ENCODE measurements around the gene NEK3. TPM values are rescaled to one million over a fixed set of nuclear protein-coding genes. Genes with fewer than 3 reads are reported as not detected.

The NEK3 gene
- total and polyA plus RNA-seq, 7 donors, result 8.7 to 26.5 (median 21.0) TPM

DNA sequence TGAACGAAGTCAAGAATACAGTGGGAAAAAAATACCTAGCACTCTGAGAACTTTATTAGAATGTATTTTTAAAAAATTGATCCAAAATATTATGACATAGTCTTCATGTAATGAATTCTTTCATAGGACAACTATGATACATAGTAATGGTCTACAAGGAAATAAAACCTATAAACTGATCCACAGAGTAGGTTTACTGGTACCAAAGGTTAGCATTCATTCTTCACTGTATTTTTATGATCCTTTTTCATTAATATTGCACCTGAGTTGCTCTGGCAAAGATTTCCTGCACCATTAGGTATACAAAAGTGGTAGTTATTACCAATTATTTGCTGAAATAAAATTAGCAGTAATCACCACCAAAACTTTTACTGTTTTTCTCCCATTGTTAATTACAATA, 4.2 kb downstream of the NEK3 start:
- TF ChIP-seq POLR2AphosphoS5 (IDR thresholded peaks at IDR 0.05) (no peak), EP300 (IDR thresholded peaks at IDR 0.05) (no peak), POLR2A (IDR thresholded peaks at IDR 0.05) (no peak)
- TF ChIP-seq, protein P1, sequence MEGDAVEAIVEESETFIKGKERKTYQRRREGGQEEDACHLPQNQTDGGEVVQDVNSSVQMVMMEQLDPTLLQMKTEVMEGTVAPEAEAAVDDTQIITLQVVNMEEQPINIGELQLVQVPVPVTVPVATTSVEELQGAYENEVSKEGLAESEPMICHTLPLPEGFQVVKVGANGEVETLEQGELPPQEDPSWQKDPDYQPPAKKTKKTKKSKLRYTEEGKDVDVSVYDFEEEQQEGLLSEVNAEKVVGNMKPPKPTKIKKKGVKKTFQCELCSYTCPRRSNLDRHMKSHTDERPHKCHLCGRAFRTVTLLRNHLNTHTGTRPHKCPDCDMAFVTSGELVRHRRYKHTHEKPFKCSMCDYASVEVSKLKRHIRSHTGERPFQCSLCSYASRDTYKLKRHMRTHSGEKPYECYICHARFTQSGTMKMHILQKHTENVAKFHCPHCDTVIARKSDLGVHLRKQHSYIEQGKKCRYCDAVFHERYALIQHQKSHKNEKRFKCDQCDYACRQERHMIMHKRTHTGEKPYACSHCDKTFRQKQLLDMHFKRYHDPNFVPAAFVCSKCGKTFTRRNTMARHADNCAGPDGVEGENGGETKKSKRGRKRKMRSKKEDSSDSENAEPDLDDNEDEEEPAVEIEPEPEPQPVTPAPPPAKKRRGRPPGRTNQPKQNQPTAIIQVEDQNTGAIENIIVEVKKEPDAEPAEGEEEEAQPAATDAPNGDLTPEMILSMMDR (IDR thresholded peaks at IDR 0.05), result no peak
- intact Hi-C loops (cut with DNase I), result loop anchor here (5.0 kb wide), 1 partner anchor 37 kb away; no protein-coding TSS in a partner anchor
- Histone ChIP-seq H3K9me3 (no peaks in the 10 kb centered on the region), H3K36me3 (peaks cover 0 to 24% (median 7%) of the 10 kb centered on the region in 4 donors), H3K4me1 (peaks cover 0 to 12% (median 9%) of the 10 kb centered on the region in 4 donors), H3K27me3 (no peaks in the 10 kb centered on the region), H3K4me3 (no peak overlapping the region), H3K27ac (no peak overlapping the region)
- no peak for DNase-seq
- WGBS, 2 donors, result 93 to 95% methylated on average over 1 of the region's 1 CpG

DNA sequence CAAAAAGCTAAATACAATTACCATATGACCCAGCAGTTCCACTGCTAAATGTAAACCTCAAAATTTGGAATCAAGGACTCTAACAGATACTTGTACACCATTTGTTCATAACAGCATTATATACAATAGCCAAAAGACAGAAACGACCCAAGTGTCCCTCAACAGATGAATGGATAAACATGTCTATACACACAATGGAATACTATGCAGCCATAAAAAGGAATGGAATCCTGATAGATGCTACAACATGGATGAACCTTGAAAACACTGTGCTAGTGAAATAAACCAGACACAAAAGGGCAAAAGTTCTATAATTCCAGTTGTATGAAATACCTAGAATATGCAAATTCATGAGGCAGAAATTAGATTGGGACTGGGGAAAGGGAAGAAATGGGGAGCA, 12.2 kb downstream of the NEK3 start:
- no peaks in the 10 kb centered on the region for H3K9me3 ChIP-seq
- H3K4me3 ChIP-seq, result no peak overlapping the region
- H3K27me3 ChIP-seq, result no peaks in the 10 kb centered on the region
- peaks cover 0 to 89% (median 12%) of the 10 kb centered on the region in 4 donors for H3K36me3 ChIP-seq
- DNase-seq, result no peak
- no peaks in the 10 kb centered on the region for H3K4me1 ChIP-seq
- no peak for TF ChIP-seq POLR2A (IDR thresholded peaks at IDR 0.05)
- TF ChIP-seq, protein P1 (IDR thresholded peaks at IDR 0.05), result no peak
- no peak for TF ChIP-seq POLR2AphosphoS5 (IDR thresholded peaks at IDR 0.05)
- WGBS, 2 donors, result 81 to 88% methylated on average over 1 of the region's 1 CpG
- intact Hi-C loops (cut with DNase I), result no loop called here
- H3K27ac ChIP-seq, result no peak overlapping the region

DNA sequence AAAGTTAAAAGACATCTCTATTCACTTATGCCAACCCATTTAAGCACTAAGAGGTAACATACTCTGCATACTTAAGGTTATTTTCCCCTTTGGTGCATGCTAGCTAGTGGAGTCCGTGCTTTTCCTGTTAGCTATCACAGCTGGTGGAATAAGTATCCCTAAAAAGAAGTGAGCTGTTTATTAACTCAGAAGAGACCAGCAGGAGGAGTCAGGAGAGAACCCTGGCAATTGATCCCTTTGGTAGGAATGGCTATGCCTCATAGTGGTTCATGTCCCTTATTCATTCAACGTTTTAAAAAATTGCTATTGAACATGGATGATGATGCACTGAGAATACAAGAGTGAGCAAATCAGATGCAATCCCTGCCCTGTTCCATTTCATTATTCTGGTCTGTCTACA, 18.1 kb downstream of the NEK3 start:
- H3K4me3 ChIP-seq, result no peak overlapping the region
- H3K4me1 ChIP-seq, result no peaks in the 10 kb centered on the region
- no peak for DNase-seq
- no peak overlapping the region for H3K27ac ChIP-seq
- H3K9me3 ChIP-seq, result no peaks in the 10 kb centered on the region
- peaks cover 0 to 83% (median 1%) of the 10 kb centered on the region in 4 donors for H3K36me3 ChIP-seq
- WGBS, 2 donors, result 32 to 77% methylated on average over 2 of the region's 2 CpGs
- TF ChIP-seq, protein P1 (IDR thresholded peaks at IDR 0.05), result no peak
- no peak for TF ChIP-seq POLR2AphosphoS5 (IDR thresholded peaks at IDR 0.05)
- TF ChIP-seq EP300 (IDR thresholded peaks at IDR 0.05), result no peak
- TF ChIP-seq POLR2A (IDR thresholded peaks at IDR 0.05), result no peak
- no peaks in the 10 kb centered on the region for H3K27me3 ChIP-seq
- intact Hi-C loops (cut with DNase I), result no loop called here

DNA sequence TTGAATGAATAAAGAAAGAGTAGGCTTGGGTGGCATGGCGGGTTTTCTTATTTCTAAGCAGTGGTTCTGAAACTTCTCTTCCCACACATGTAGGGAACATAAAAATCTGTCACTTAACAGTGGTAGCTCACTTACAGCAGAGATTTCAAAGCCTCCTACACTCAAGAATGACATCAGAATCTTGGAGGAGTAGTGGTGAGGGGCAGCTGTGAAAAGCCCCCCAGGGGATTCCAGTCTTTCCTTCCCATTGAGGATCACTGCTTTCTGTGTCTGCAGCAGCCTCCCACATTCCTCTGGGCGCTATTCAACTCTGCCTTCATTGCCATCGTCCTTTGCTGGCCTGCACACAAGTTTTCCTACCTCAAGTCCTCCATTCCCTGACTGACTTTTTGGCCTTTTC, 21.9 kb downstream of the NEK3 start:
- H3K36me3 ChIP-seq, result peaks cover 0 to 87% (median 11%) of the 10 kb centered on the region in 4 donors
- no peak overlapping the region for H3K27ac ChIP-seq
- no peaks in the 10 kb centered on the region for H3K4me1 ChIP-seq
- H3K4me3 ChIP-seq, result no peak overlapping the region
- TF ChIP-seq EP300 (IDR thresholded peaks at IDR 0.05) (no peak), POLR2AphosphoS5 (IDR thresholded peaks at IDR 0.05) (no peak), POLR2A (IDR thresholded peaks at IDR 0.05) (no peak)
- TF ChIP-seq, protein P1 (IDR thresholded peaks at IDR 0.05), result no peak
- H3K27me3 ChIP-seq, result no peaks in the 10 kb centered on the region
- intact Hi-C loops (cut with DNase I), result no loop called here
- no peak for DNase-seq
- WGBS, 2 donors, result 91 to 93% methylated on average over 3 of the region's 3 CpGs
- H3K9me3 ChIP-seq, result no peaks in the 10 kb centered on the region

DNA sequence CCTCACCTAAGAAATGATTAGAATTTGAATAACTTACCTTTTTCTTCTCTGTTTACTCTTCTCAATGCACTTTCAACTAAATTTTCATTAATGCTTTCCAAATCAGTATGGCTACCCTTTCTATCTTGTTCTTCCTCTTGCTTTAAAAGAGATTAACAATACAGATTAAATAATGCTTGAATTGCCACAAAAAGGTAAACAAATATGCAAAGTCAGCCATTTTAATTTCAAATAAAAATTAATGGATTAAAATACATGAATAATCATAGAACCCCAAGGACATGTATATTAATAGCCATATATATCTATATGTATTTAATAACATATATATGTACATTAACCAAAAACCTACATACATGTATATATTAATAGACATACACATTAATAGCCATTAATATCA, 22.6 kb downstream of the NEK3 start:
- DNase-seq, result no peak
- TF ChIP-seq POLR2AphosphoS5 (IDR thresholded peaks at IDR 0.05) (no peak), EP300 (IDR thresholded peaks at IDR 0.05) (no peak)
- Histone ChIP-seq H3K9me3 (no peaks in the 10 kb centered on the region), H3K27ac (no peak overlapping the region), H3K4me3 (no peak overlapping the region), H3K36me3 (peaks cover 0 to 90% (median 13%) of the 10 kb centered on the region in 4 donors), H3K4me1 (no peaks in the 10 kb centered on the region), H3K27me3 (no peaks in the 10 kb centered on the region)
- intact Hi-C loops (cut with DNase I), result no loop called here

Data from sigmoid colon (tissue), 7 donors.